ENCODE data around the gene LTC4S. TPM values are rescaled to one million over a fixed set of nuclear protein-coding genes. Genes with fewer than 3 reads are reported as not detected.

The LTC4S gene
- total and polyA plus RNA-seq, 9 of the 15 experiments (the other 6 are each of a cell fraction or from before 2014, with no cell fraction given) = 0.17 to 0.77 (median 0.75) TPM; not detected in 6

- no peak for TF ChIP-seq RFX7 (CRISPR knock-in tag; IDR thresholded peaks at IDR 0.05)
- peak; percentile 41; the same call in 1 of the 2 replicates for TF ChIP-seq POLR2G (IDR thresholded peaks at IDR 0.05; ENCODE audit: low read depth, low read length)
- no peak for TF ChIP-seq ZNF274 (IDR thresholded peaks at IDR 0.05; ENCODE audit: borderline replicate concordance, low read depth, low read length)
- TF ChIP-seq SIN3B (IDR thresholded peaks at IDR 0.05; ENCODE audit: low read depth) = no peak
- no peak for TF ChIP-seq E2F3 (CRISPR knock-in tag; IDR thresholded peaks at IDR 0.05)
- no peak for TF ChIP-seq ZFP30 (CRISPR knock-in tag; IDR thresholded peaks at IDR 0.05; ENCODE audit: borderline replicate concordance)
Observed at GRCh38 chr5:179797741-179798140, 4.0 kb downstream of the LTC4S start (continued).

- intact Hi-C loops (cut with micrococcal nuclease) = no loop called here
- TF ChIP-seq POLR2G (IDR thresholded peaks at IDR 0.05; ENCODE audit: low read depth, low read length) (peak; percentile 37; the same call in 1 of the 2 replicates), EZH2 (IDR thresholded peaks at IDR 0.05; ENCODE audit: borderline replicate concordance, low read depth, low read length) (no peak), GATA2 (CRISPR knock-in tag; IDR thresholded peaks at IDR 0.05) (no peak), RAD21 (CRISPR knock-in tag; conservative IDR thresholded peaks at IDR 0.05 in 1 of 2, IDR thresholded peaks at IDR 0.05 in 1 of 2) (no peak), PYGO2 (tag; IDR thresholded peaks at IDR 0.05) (no peak), EWSR1 (IDR thresholded peaks at IDR 0.05; ENCODE audit: borderline replicate concordance, low read depth, partially characterized antibody) (no peak), FOXK2 (conservative IDR thresholded peaks at IDR 0.05 in 1 of 2, IDR thresholded peaks at IDR 0.05 in 1 of 2; ENCODE audit: low read depth in 2 of 2) (no peak), RBFOX2 (IDR thresholded peaks at IDR 0.05; ENCODE audit: low read depth, low read length) (0 out of 2 replicates have a peak, but pooled peaks have one; percentile 11), RNF219 (CRISPR knock-in tag; IDR thresholded peaks at IDR 0.05) (no peak), PHF21A (IDR thresholded peaks at IDR 0.05; ENCODE audit: borderline replicate concordance, low read depth) (no peak), ARHGAP35 (IDR thresholded peaks at IDR 0.05; ENCODE audit: partially characterized antibody) (no peak), E2F4 (CRISPR knock-in tag; IDR thresholded peaks at IDR 0.05; ENCODE audit: low read depth) (no peak), U2AF2 (optimal IDR thresholded peaks at IDR 0.05; ENCODE audit: low read depth, low read length) (no peak)
Observed at GRCh38 chr5:179798144-179798770, 4.5 kb downstream of the LTC4S start.

More at GRCh38 chr5:179798144-179798770, 4.5 kb downstream of the LTC4S start:
- Histone ChIP-seq H3K9me3 (replicated peaks; ENCODE audit: control insufficient read depth, insufficient read depth, low read depth, low read length) (no peaks in the 10 kb centered on the region), H4K20me1 (replicated peaks; ENCODE audit: control insufficient read depth, insufficient read depth, low read length) (no peaks in the 10 kb centered on the region), H3K27ac (ENCODE audit: extremely low read depth, low read depth, low read length) (no peak overlapping the region), H3K36me3 (ENCODE audit: control insufficient read depth, insufficient read depth, low read length) (peaks cover 62% of the 10 kb centered on the region; the same call in 2 of the 3 replicates), H3K79me2 (ENCODE audit: control insufficient read depth, insufficient read depth, low read length) (peaks cover 7% of the 10 kb centered on the region; the same call in 2 of the 3 replicates), H3K9ac (ENCODE audit: insufficient read depth in 1 of 2, low read depth in 2 of 2, low read length in 2 of 2) (no peak overlapping the region; a peak in 1 of 4 replicates), H3K4me3 (no peak overlapping the region), H3K9me1 (ENCODE audit: control insufficient read depth, insufficient read depth, low read length) (no peaks in the 10 kb centered on the region), H2AFZ (ENCODE audit: low read depth, low read length) (no peak overlapping the region), H3K4me2 (ENCODE audit: insufficient read depth, low read length) (no peak overlapping the region), H3K27me3 (ENCODE audit: control insufficient read depth in 2 of 2, insufficient read depth in 2 of 2, low read length in 2 of 2) (no peaks in the 10 kb centered on the region), H3K4me1 (replicated peaks in 1 of 2; ENCODE audit: control insufficient read depth in 2 of 2, insufficient read depth in 2 of 2, low read length in 2 of 2) (peaks cover 3 to 62% of the 10 kb centered on the region in 2 experiments; a peak in 3 of 5 replicates)
- WGBS (ENCODE audit: insufficient coverage, low coverage, missing lambda C conversion rate) = 97% methylated on average over 22 of the region's 23 CpGs
- ChIA-PET CTCF (ENCODE audit: low intra/inter-chr PET ratio) (no interaction called here), POLR2A (interaction anchor here (0.5 to 1.8 kb wide), 3 partner anchors 9 to 29 kb away, joined by 3 to 9 read pairs (median 5); no protein-coding TSS in a partner anchor)
- in situ Hi-C loops (cut with MboI) = no loop called here
- ATAC-seq = no peak
- FAIRE-seq = no peak
- no peak for DNase-seq (ENCODE audit: extremely low read depth in 1 of 4, low spot score in 3 of 4)
- no TSS peak for BruUV-seq (replicated peaks)

Data from K562 (cell line).